Right lobe of liver (tissue), 6 donors: ENCODE measurements around the gene TMC1. TPM values are rescaled to one million over a fixed set of nuclear protein-coding genes. Genes with fewer than 3 reads are reported as not detected.

Experiments used
- ATAC-seq, 4 donors: fragments of 200-7000 bp; cut with Tn5 transposase; one replicate each; pipeline ENCODE4 v1.9.1; 2020; ENCODE audit warnings: mild to moderate bottlenecking in 4 of 4, moderate library complexity in 4 of 4
- DNase-seq, 3 donors: peaks; one replicate each; pipeline ENCODE4 v3.0.0-alpha.2; 2020
- H3K27ac ChIP-seq, 3 donors: fragments of 200-600 bp; one replicate each; pipeline ENCODE4 v1.8.0; 2022
- H3K27me3 ChIP-seq, 2 donors: fragments of 200-600 bp; one replicate each; pipeline ENCODE4 v1.8.0; 2022
- H3K36me3 ChIP-seq, 4 donors: fragments of 200-600 bp; sonication (generic) in 1 of 4; one replicate each; pipeline versions ENCODE4 v1.5.1 to v1.8.0; 2017 to 2022; ENCODE audit warnings: control low read depth in 1 of 4
- H3K4me1 ChIP-seq, 4 donors: fragments of 200-600 bp; sonication (generic) in 1 of 4; one replicate each; pipeline versions ENCODE4 v1.5.1 to v1.8.0; 2017 to 2022; ENCODE audit warnings: control low read depth in 1 of 4
- H3K4me3 ChIP-seq, 3 donors: fragments of 200-600 bp; one replicate each; pipeline ENCODE4 v1.8.0; 2022
- H3K9me3 ChIP-seq, 4 donors: fragments of 200-600 bp; sonication (generic) in 1 of 4; one replicate each; pipeline versions ENCODE4 v1.5.1 to v1.8.0; 2017 to 2022; ENCODE audit warnings: control low read depth in 1 of 4
- CTCF ChIP-seq, 4 donors: fragments of 200-600 bp in 3 of 4; fragments of 450-650 bp in 1 of 4; IDR thresholded peaks; one replicate each; pipeline versions ENCODE4 v1.5.1 to v1.8.0; 2016 to 2022; ENCODE audit warnings: antibody characterized with exemption in 4 of 4, mild to moderate bottlenecking in 2 of 4
- POLR2A ChIP-seq: fragments of 450-650 bp; IDR thresholded peaks from one replicate; pipeline ENCODE4 v1.6.1; 2017; ENCODE audit warnings: antibody characterized with exemption, mild to moderate bottlenecking
- WGBS: methylation state at CpG from one replicate; pipeline ENCODE4 v1.1.6; 2018; ENCODE audit warnings: low coverage, low lambda C conversion rate; ENCODE audit not compliant: insufficient coverage; ENCODE audit errors: missing lambda C conversion rate; 5-methylcytosine and 5-hydroxymethylcytosine counted together
- intact Hi-C, 2 donors: fragments of 100-400 bp; cut with DNase I; formaldehyde crosslinking; loops; one replicate each; pipeline versions ENCODE4 v1.11.2 to v1.14.1; 2022
- total RNA-seq, 6 experiments: library from RNA; depleted of rRNA in 2 of 6; stranded (reverse); fragments of >200 nt in 2 of 6; fragmentation: NEBNext Ultra II Directional in 3 of 6; extraction: Animal tissue kit (Norgen Biotek cat#: 25700) in 3 of 6; gene quantifications; one replicate each; pipeline versions ENCODE4 v1.1.0 to v1.2.4, GENCODE V29; 2016 to 2023
- donor health status: DM: no; HTN: yes; CAD: no.
- donor health status: DM: no; HTN: no; CAD: no.
- donor health status: DM: no; HTN: no; CAD: no.
- donor health status: DM: no; HTN: yes; CAD: no.
- donor health status: DM: no; HTN: yes; CAD: no.

Gene TMC1
- total RNA-seq, 6 experiments from 2014 or later, result 0.06 to 0.42 TPM; not detected in 4

GRCh38 chr9:72665421-72665820 lies 144.0 kb downstream of the TMC1 start:
- no peak for TF ChIP-seq POLR2A
- no peak for TF ChIP-seq CTCF (IDR thresholded peaks at IDR 0.05)
- Histone ChIP-seq H3K4me3 (no peak overlapping the region), H3K4me1 (no peaks in the 10 kb centered on the region), H3K27ac (no peak overlapping the region), H3K27me3 (no peaks in the 10 kb centered on the region), H3K36me3 (no peaks in the 10 kb centered on the region), H3K9me3 (no peaks in the 10 kb centered on the region)
- WGBS, result 36% methylated on average over 2 of the region's 2 CpGs
- DNase-seq, result no peak
- intact Hi-C loops, result no loop called here
- no peak for ATAC-seq

DNA sequence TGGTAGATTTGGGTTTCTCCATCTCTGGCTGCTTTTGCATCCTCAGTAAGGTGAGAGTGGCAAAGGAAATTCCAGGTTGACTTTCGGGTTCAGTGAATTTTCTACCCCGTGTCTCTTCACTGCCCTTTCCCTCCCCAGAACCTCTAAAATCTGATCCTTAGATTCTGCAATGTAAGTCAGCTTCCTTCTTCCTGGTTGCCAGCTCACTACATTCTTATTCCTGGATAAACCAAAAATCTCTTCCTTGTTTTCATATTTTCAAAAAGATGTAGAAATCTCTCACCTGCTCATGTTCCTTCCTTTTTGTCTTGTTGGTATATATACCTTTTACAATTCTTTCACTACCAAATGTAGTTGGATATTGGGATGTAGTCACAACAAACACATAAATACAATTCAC lies 145.8 kb downstream of the TMC1 start:
- DNase-seq (no peak), ATAC-seq (no peak)

GRCh38 chr9:72674961-72675360 lies 153.6 kb downstream of the TMC1 start:
- DNase-seq, result no peak
- H3K36me3 ChIP-seq, result no peaks in the 10 kb centered on the region
- H3K4me3 ChIP-seq, result no peak overlapping the region
- H3K27me3 ChIP-seq, result no peaks in the 10 kb centered on the region
- TF ChIP-seq POLR2A (no peak), CTCF (IDR thresholded peaks at IDR 0.05) (no peak)
- no peak for ATAC-seq
- H3K27ac ChIP-seq, result no peak overlapping the region
- 67% methylated on average over 1 of the region's 2 CpGs for WGBS
- H3K9me3 ChIP-seq, result no peaks in the 10 kb centered on the region
- no peaks in the 10 kb centered on the region for H3K4me1 ChIP-seq
- intact Hi-C loops, result no loop called here

More for the DNA sequence above, 145.8 kb downstream of the TMC1 start:
- H3K36me3 ChIP-seq, result no peaks in the 10 kb centered on the region
- 64% methylated on average over 2 of the region's 2 CpGs for WGBS
- H3K27ac ChIP-seq, result no peak overlapping the region
- H3K9me3 ChIP-seq, result no peaks in the 10 kb centered on the region
- intact Hi-C loops, result no loop called here
- H3K4me1 ChIP-seq, result no peaks in the 10 kb centered on the region
- no peaks in the 10 kb centered on the region for H3K27me3 ChIP-seq
- H3K4me3 ChIP-seq, result no peak overlapping the region
- no peak for TF ChIP-seq POLR2A
- TF ChIP-seq CTCF (IDR thresholded peaks at IDR 0.05), result no peak

DNA sequence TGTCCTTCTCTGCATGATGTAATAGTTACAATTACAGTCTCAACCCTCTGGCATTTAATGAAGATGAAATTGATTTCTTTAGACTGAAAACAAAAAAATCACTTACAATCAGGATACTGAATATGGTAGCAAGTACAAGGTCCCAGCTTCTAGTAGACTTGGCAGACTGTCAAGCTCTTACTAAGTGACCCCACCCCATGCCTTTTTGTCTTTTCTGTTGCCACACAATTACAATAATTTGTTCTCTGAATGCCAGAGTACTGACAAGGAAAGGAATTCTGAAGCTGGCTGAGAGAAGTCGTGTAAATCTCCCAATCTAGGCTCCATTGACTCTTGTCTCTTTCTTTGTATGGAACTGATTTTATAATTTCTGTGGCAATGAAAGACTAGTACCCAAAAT lies 154.2 kb downstream of the TMC1 start:
- no peak for ATAC-seq
- no peaks in the 10 kb centered on the region for H3K4me1 ChIP-seq
- H3K36me3 ChIP-seq, result no peaks in the 10 kb centered on the region
- no peak overlapping the region for H3K27ac ChIP-seq
- no peak for DNase-seq
- intact Hi-C loops, result no loop called here
- H3K4me3 ChIP-seq, result no peak overlapping the region
- H3K27me3 ChIP-seq, result no peaks in the 10 kb centered on the region
- WGBS, result 30% methylated on average over 1 of the region's 1 CpG
- TF ChIP-seq POLR2A, result no peak
- TF ChIP-seq CTCF (IDR thresholded peaks at IDR 0.05), result no peak
- no peaks in the 10 kb centered on the region for H3K9me3 ChIP-seq
